Stimulated activated CD8-positive, alpha-beta memory T cell treated with anti-CD3 and anti-CD28 coated beads, Interleukin-7, amount 100 ng/mL, for 4 hours (primary cell): ENCODE measurements around the gene LINGO4.
A peak's percentile ranks its signal among the peaks of the same experiment; 100 is the strongest.

Source experiments
- DNase-seq, 2 donors: peaks; one replicate each; pipeline ENCODE4 v3.0.0-alpha.2; 2020; ENCODE audit warnings: low read depth in 2 of 2

LINGO4 gene

GRCh38 chr1:151833172-151833900 lies 28.1 kb upstream of the LINGO4 start:
- no peak for DNase-seq

GRCh38 chr1:151832318-151832980 lies 27.2 kb upstream of the LINGO4 start:
- no peak for DNase-seq

- DNase-seq: no peak
These were observed 26.4 kb upstream of the LINGO4 start, which contains the start of gene RORC for GRCh38 chr1:151831605-151832004. Gene RORC (minus strand): TSS chr1:151831802. CDS start chr1:151831764, 38 bp downstream.

- DNase-seq: no peak
These were observed 26.0 kb upstream of the LINGO4 start for GRCh38 chr1:151831256-151831591.

- DNase-seq: no peak
These were observed 24.8 kb upstream of the LINGO4 start for GRCh38 chr1:151830055-151830454.

- DNase-seq: no peak
These were observed 24.3 kb upstream of the LINGO4 start for GRCh38 chr1:151829352-151830046.

GRCh38 chr1:151828921-151829320 lies 23.7 kb upstream of the LINGO4 start:
- DNase-seq: no peak

GRCh38 chr1:151827853-151828252 lies 22.6 kb upstream of the LINGO4 start:
- DNase-seq: no peak

- DNase-seq: peak in 1 of 2 donors; percentile 50
These were observed 20.8 kb upstream of the LINGO4 start for GRCh38 chr1:151825751-151826660.

- no peak for DNase-seq
These were observed 20.0 kb upstream of the LINGO4 start for GRCh38 chr1:151825204-151825603.

GRCh38 chr1:151823175-151823574 lies 18.0 kb upstream of the LINGO4 start:
- no peak for DNase-seq

GRCh38 chr1:151822404-151822803 lies 17.2 kb upstream of the LINGO4 start:
- peak; percentile 44 to 54 for DNase-seq

GRCh38 chr1:151820940-151821339 lies 15.7 kb upstream of the LINGO4 start:
- DNase-seq: no peak

- DNase-seq: no peak
These were observed 14.9 kb upstream of the LINGO4 start for GRCh38 chr1:151819976-151820623.

GRCh38 chr1:151819227-151819835 lies 14.1 kb upstream of the LINGO4 start:
- DNase-seq: no peak

GRCh38 chr1:151817353-151817730 lies 12.1 kb upstream of the LINGO4 start:
- DNase-seq: no peak

GRCh38 chr1:151816548-151817352 lies 11.5 kb upstream of the LINGO4 start:
- no peak for DNase-seq

GRCh38 chr1:151815716-151816327 lies 10.6 kb upstream of the LINGO4 start:
- DNase-seq: peak in 1 of 2 donors; percentile 29

GRCh38 chr1:151814971-151815545 lies 9.8 kb upstream of the LINGO4 start:
- DNase-seq: no peak
